ENCODE measurements around the gene OR10A5.
"Not testable (repeated sequence)": the region's sequence is repeated elsewhere in the genome, so short reads cannot be mapped to it uniquely, and the experiment has no call there.

Gene OR10A5, protein sequence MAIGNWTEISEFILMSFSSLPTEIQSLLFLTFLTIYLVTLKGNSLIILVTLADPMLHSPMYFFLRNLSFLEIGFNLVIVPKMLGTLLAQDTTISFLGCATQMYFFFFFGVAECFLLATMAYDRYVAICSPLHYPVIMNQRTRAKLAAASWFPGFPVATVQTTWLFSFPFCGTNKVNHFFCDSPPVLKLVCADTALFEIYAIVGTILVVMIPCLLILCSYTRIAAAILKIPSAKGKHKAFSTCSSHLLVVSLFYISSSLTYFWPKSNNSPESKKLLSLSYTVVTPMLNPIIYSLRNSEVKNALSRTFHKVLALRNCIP

DNA sequence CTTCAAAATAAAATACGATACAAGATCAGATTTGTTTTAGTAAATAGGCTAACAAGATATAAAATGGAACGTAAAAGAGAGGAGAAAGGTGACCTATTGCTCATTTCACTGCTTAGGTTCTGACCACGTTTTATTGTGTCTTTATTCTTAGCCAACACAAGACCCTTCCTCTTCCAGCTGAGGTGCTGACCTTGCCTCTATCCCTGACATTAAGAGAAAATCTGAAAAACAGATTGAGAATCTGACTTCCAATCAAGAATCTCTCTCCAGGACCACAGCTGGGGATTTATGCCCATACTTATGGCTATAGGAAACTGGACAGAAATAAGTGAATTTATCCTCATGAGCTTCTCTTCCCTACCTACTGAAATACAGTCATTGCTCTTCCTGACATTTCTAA lies at the start of gene OR10A5:
Gene OR10A5 (plus strand): TSS at position 301 of the 400 bp plus-strand sequence. CDS start 0 bp downstream, at position 301.
- H3K27me3 Mint-ChIP-seq = peaks cover 26% of the 10 kb centered on the region
- peaks cover 2% of the 10 kb centered on the region for H3K36me3 Mint-ChIP-seq
- H3K9me3 Mint-ChIP-seq (ENCODE audit: low read depth) = peaks cover 2% of the 10 kb centered on the region
- no peak within 1 kb of the TSS for H3K4me3 Mint-ChIP-seq
- no peak within 1 kb of the TSS for H3K27ac Mint-ChIP-seq
- no peaks in the 10 kb centered on the region for H3K4me1 Mint-ChIP-seq (ENCODE audit: low read depth)

DNA sequence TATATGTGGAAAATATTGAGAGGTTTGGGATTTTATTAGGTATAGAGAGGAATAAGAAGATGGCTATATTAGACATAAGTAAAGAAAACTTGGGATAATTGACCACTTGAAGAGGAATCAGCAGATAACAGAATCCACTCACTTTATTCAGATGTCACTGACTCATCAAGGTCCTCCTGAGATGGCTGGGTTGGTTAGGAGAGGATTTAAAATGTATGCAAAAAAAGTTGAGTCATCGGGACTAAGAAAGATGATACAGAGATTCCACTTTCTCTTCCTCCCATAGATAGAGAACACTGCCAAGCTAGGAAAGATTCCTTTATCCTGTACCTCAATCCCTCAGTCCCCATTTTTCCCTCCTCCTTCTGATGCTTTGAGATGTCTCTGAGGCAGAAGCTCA lies 46.1 kb upstream of the OR10A5 start, which contains the start of gene OR6A2:
Gene OR6A2 (minus strand): TSS at position 288 of the 400 bp plus-strand sequence. CDS start 3,981 bp downstream, outside the sequence.
- Mint-ChIP-seq H3K4me1 (ENCODE audit: low read depth) (no peaks in the 10 kb centered on the region), H3K36me3 (peaks cover 4% of the 10 kb centered on the region), H3K27me3 (no peaks in the 10 kb centered on the region)

DNA sequence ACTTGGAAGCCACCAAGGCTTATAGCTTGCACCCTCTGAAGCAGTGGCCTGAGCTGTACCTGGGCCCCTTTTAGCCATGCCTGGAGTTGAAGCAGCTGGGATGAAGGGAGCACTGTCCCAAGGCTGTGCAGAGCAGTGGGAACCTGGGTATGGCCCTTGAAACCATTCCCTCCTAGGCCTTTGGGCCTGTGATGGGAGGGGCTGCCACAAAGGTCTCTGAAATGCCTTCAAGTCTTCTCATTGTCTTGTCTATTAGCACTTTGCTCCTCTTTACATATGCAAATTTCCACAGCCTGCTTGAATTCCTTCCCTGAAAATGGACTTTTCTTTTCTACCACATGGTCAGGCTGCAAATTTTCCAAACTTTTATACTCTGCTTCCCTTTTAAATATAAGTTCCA lies 44.4 kb upstream of the OR10A5 start:
- H3K36me3 Mint-ChIP-seq; H3K4me1 Mint-ChIP-seq (ENCODE audit: low read depth); H3K27ac Mint-ChIP-seq; H3K27me3 Mint-ChIP-seq; H3K4me3 Mint-ChIP-seq: not testable (repeated sequence)
- peaks cover 12% of the 10 kb centered on the region for H3K9me3 Mint-ChIP-seq (ENCODE audit: low read depth)

More for the DNA sequence above, 46.1 kb upstream of the OR10A5 start, which contains the start of gene OR6A2:
- Mint-ChIP-seq H3K27ac (no peak within 1 kb of the TSS), H3K9me3 (ENCODE audit: low read depth) (peaks cover 12% of the 10 kb centered on the region), H3K4me3 (no peak within 1 kb of the TSS)

DNA sequence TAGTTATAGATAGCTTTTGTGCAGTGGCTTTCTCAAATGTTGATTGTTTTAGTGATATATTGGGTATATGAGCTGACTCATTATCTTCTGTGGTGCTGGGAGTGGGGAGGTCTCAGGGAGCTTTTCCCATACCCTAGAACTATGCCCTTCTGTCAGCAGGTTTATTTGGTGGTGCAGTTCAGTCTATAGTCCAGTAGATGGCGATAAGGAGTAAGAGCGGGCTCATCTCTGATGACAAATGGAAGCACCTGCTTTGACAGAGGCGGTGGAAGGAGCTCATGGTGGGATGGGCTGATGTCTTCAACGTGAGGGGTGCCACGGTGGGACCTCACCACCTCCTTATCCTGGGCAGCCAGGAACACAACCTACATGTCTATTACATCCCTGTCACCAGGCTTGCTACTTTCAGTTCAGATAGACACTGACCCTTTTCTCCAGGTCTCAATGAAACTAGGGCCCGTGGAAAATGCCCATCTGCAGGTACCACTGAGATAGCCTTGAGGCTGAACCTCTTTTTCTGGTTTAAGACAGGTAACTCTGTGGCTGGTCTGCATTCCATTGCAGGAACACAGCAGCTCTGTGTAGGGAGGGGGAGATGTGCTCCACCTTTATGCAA lies 33.0 kb upstream of the OR10A5 start:
- no peaks in the 10 kb centered on the region for H3K9me3 Mint-ChIP-seq (ENCODE audit: low read depth)
- H3K4me3 Mint-ChIP-seq = no peak overlapping the region
- H3K27me3 Mint-ChIP-seq = peaks cover 25% of the 10 kb centered on the region
- H3K4me1 Mint-ChIP-seq (ENCODE audit: low read depth) = peaks cover 2% of the 10 kb centered on the region
- no peak overlapping the region for H3K27ac Mint-ChIP-seq
- no peaks in the 10 kb centered on the region for H3K36me3 Mint-ChIP-seq

DNA sequence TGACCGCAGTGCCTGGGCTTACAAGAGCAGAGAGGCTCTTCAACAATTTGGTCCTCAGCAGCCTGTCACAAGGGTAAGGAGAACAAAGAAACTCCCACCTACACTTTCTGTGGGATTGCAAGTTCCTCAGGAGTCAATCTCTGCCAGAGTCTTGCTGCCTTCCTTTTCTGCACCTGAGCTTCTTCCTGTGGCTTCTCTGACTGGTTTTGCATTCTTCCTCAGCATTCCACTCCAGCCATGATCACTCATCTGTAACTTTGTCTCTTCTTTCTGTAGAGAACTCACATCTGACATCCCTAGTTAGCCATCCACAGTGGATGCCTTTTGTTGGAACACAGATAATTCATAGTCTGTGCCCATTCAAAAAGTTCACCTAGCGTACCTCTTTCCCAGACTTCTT lies 31.8 kb upstream of the OR10A5 start:
- Mint-ChIP-seq H3K4me1 (ENCODE audit: low read depth) (peaks cover 2% of the 10 kb centered on the region), H3K9me3 (ENCODE audit: low read depth) (no peaks in the 10 kb centered on the region), H3K27me3 (peaks cover 20% of the 10 kb centered on the region), H3K4me3 (no peak overlapping the region), H3K36me3 (no peaks in the 10 kb centered on the region), H3K27ac (no peak overlapping the region)

- H3K4me1 Mint-ChIP-seq (ENCODE audit: low read depth) = no peaks in the 10 kb centered on the region
- H3K36me3 Mint-ChIP-seq = no peaks in the 10 kb centered on the region
- peaks cover 5% of the 10 kb centered on the region for H3K9me3 Mint-ChIP-seq (ENCODE audit: low read depth)
- H3K27ac Mint-ChIP-seq = no peak overlapping the region
- H3K27me3 Mint-ChIP-seq = peaks cover 19% of the 10 kb centered on the region
- no peak overlapping the region for H3K4me3 Mint-ChIP-seq
These were observed 27.8 kb upstream of the OR10A5 start for GRCh38 chr11:6817694-6818093.

DNA sequence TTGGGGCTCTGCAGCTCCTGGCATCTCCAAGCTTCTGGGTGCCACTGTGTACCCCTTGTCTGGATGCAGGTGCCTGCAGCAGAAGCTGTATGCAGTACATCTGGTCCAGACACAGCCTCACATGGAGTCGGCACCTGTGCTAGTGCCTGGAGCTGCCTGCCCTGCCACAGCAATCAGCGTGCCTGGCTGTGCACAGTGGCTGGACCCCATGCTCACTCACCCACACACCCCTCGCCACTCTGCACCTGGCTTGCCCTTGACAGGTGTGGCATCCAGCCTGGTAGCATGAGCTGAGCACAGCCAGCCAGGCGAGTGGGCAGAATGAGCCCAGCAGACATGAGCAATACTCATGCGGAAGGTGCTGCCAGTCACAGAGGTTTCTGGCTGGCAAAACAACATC lies 26.5 kb upstream of the OR10A5 start:
- Mint-ChIP-seq H3K4me3 (no peak overlapping the region), H3K4me1 (ENCODE audit: low read depth) (no peaks in the 10 kb centered on the region), H3K36me3 (no peaks in the 10 kb centered on the region), H3K9me3 (ENCODE audit: low read depth) (peaks cover 5% of the 10 kb centered on the region), H3K27me3 (peaks cover 16% of the 10 kb centered on the region), H3K27ac (no peak overlapping the region)

- Mint-ChIP-seq H3K27me3 (peaks cover 24% of the 10 kb centered on the region), H3K9me3 (ENCODE audit: low read depth) (peaks cover 5% of the 10 kb centered on the region), H3K4me3 (no peak overlapping the region), H3K36me3 (no peaks in the 10 kb centered on the region), H3K4me1 (ENCODE audit: low read depth) (no peaks in the 10 kb centered on the region), H3K27ac (no peak overlapping the region)
These were observed 21.2 kb upstream of the OR10A5 start for GRCh38 chr11:6824136-6824823.

- Mint-ChIP-seq H3K4me1 (ENCODE audit: low read depth) (no peaks in the 10 kb centered on the region), H3K27ac (no peak overlapping the region), H3K9me3 (ENCODE audit: low read depth) (peaks cover under 1% of the 10 kb centered on the region), H3K36me3 (no peaks in the 10 kb centered on the region), H3K4me3 (no peak overlapping the region), H3K27me3 (peaks cover 21% of the 10 kb centered on the region)
These were observed 20.2 kb upstream of the OR10A5 start for GRCh38 chr11:6825231-6825744.

GRCh38 chr11:6828103-6828502 lies 17.4 kb upstream of the OR10A5 start:
- Mint-ChIP-seq H3K27ac (no peak overlapping the region), H3K4me3 (no peak overlapping the region), H3K4me1 (ENCODE audit: low read depth) (no peaks in the 10 kb centered on the region), H3K27me3 (peaks cover 17% of the 10 kb centered on the region), H3K36me3 (no peaks in the 10 kb centered on the region), H3K9me3 (ENCODE audit: low read depth) (no peaks in the 10 kb centered on the region)

- H3K36me3 Mint-ChIP-seq = no peaks in the 10 kb centered on the region
- no peak overlapping the region for H3K27ac Mint-ChIP-seq
- no peak overlapping the region for H3K4me3 Mint-ChIP-seq
- H3K4me1 Mint-ChIP-seq (ENCODE audit: low read depth) = no peaks in the 10 kb centered on the region
- H3K9me3 Mint-ChIP-seq (ENCODE audit: low read depth) = no peaks in the 10 kb centered on the region
- peaks cover 13% of the 10 kb centered on the region for H3K27me3 Mint-ChIP-seq
These were observed 12.1 kb upstream of the OR10A5 start for GRCh38 chr11:6833356-6833755.

GRCh38 chr11:6834021-6834420 lies 11.5 kb upstream of the OR10A5 start:
- H3K4me3 Mint-ChIP-seq = no peak overlapping the region
- no peaks in the 10 kb centered on the region for H3K9me3 Mint-ChIP-seq (ENCODE audit: low read depth)
- peaks cover 10% of the 10 kb centered on the region for H3K27me3 Mint-ChIP-seq
- H3K36me3 Mint-ChIP-seq = no peaks in the 10 kb centered on the region
- H3K4me1 Mint-ChIP-seq (ENCODE audit: low read depth) = no peaks in the 10 kb centered on the region
- no peak overlapping the region for H3K27ac Mint-ChIP-seq

DNA sequence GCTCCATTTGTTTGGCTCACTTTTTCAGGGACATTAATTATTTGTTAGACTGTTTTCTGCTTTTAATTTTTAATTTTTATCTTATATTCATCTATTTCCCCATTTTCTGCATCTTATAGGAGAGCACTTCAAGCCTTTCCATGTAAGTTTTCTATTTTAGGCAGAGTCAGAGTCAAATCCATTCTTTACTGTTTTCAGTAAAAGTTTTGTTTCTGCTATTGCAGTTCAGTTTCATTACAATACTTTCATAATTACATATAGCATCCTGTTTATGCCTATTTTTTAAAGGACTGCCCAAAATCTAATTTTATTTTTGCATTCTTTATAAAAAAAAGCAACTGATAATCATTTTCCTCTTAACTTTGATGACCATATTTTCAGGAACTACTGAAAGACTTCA lies 3.8 kb upstream of the OR10A5 start:
- Mint-ChIP-seq H3K9me3 (ENCODE audit: low read depth) (no peaks in the 10 kb centered on the region), H3K27me3 (peaks cover 16% of the 10 kb centered on the region), H3K27ac (no peak overlapping the region), H3K4me3 (no peak overlapping the region), H3K4me1 (ENCODE audit: low read depth) (no peaks in the 10 kb centered on the region), H3K36me3 (no peaks in the 10 kb centered on the region)

DNA sequence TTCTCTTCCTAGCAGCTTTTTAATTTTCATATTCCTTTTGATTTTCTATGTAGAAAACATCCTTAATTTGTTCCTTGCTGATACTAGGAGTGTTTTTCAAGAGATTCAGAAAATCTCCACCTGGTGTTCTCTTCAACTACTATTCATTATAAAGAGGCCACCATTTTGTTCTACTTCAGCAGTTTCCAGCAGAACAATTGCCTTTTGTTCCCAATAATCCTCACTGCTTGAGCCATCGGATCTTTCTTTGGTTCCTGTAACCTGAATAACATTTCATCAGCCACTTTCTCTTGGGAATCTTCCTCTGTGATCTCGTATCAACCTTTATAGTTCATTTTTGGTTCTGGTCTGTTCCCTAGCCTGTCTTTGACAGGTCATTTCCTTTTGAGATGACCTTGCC lies 1.8 kb upstream of the OR10A5 start:
- H3K4me3 Mint-ChIP-seq = no peak overlapping the region
- H3K27ac Mint-ChIP-seq = no peak overlapping the region
- H3K27me3 Mint-ChIP-seq = peaks cover 22% of the 10 kb centered on the region
- no peaks in the 10 kb centered on the region for H3K4me1 Mint-ChIP-seq (ENCODE audit: low read depth)
- no peaks in the 10 kb centered on the region for H3K9me3 Mint-ChIP-seq (ENCODE audit: low read depth)
- H3K36me3 Mint-ChIP-seq = no peaks in the 10 kb centered on the region

DNA sequence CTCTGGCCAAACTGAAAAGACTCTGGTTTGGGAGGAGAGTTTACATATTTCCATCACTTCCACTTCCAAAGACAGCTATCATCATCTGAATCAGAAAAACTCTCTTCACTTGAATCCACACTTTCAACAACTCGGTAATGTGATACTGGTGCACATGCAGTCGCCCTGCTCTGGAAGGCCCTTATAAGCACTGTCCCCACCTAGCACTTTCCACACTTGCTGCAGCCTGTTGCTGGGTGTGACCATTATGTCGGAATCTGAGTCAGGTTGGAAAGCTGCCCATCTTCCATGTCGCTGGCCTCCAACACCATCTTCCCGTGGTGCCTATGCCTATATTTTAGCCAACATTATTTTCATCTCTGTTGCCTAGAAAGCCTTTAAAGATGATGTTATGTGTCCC lies 1.1 kb upstream of the OR10A5 start:
- H3K4me1 Mint-ChIP-seq (ENCODE audit: low read depth) = no peaks in the 10 kb centered on the region
- no peak overlapping the region for H3K4me3 Mint-ChIP-seq
- no peaks in the 10 kb centered on the region for H3K9me3 Mint-ChIP-seq (ENCODE audit: low read depth)
- no peaks in the 10 kb centered on the region for H3K36me3 Mint-ChIP-seq
- no peak overlapping the region for H3K27ac Mint-ChIP-seq
- H3K27me3 Mint-ChIP-seq = peaks cover 24% of the 10 kb centered on the region
